Small intestine (tissue), 7 donors: ENCODE results near the gene TTC8. TPM values are rescaled to one million over a fixed set of nuclear protein-coding genes. Genes with fewer than 3 reads are reported as not detected.

Experiments
- DNase-seq, 2 donors: peaks; one replicate each; pipeline versions ENCODE4 v3.0.0 to v3.0.0-alpha.2; 2013
- FAIRE-seq: peaks from 2 replicates; lab custom pipeline; 2012; peaks lifted over from hg19 to GRCh38; lab: Jason Lieb, UNC
- H3K27ac ChIP-seq, 3 donors: one replicate each; pipeline ENCODE4 v1.5.1; 2013; ENCODE audit warnings: low read length in 2 of 3, mild to moderate bottlenecking in 2 of 3, control low read depth in 1 of 3, inconsistent platforms in 1 of 3, low read depth in 1 of 3, moderate library complexity in 1 of 3
- H3K27me3 ChIP-seq, 3 donors: one replicate each; pipeline ENCODE4 v1.6.1; 2013; ENCODE audit warnings: low read length in 3 of 3, inconsistent platforms in 1 of 3; ENCODE audit not compliant: control insufficient read depth in 3 of 3, insufficient read depth in 3 of 3
- H3K36me3 ChIP-seq, 3 donors: one replicate each; pipeline ENCODE4 v1.6.1; 2013; ENCODE audit warnings: low read length in 3 of 3, inconsistent platforms in 1 of 3, low read depth in 1 of 3, mild to moderate bottlenecking in 1 of 3, moderate library complexity in 1 of 3; ENCODE audit not compliant: control insufficient read depth in 3 of 3, insufficient read depth in 2 of 3
- H3K4me1 ChIP-seq, 3 donors: one replicate each; pipeline ENCODE4 v1.6.1; 2013; ENCODE audit warnings: low read length in 2 of 3, inconsistent platforms in 1 of 3, low read depth in 1 of 3, mild to moderate bottlenecking in 1 of 3, moderate library complexity in 1 of 3; ENCODE audit not compliant: control insufficient read depth in 3 of 3, insufficient read depth in 2 of 3
- H3K4me3 ChIP-seq, 3 donors: one replicate each; pipeline ENCODE4 v1.5.1; 2013; ENCODE audit warnings: low read length in 3 of 3, control low read depth in 1 of 3, inconsistent platforms in 1 of 3, low read depth in 1 of 3, mild to moderate bottlenecking in 1 of 3, moderate library complexity in 1 of 3
- H3K9me3 ChIP-seq, 2 donors: one replicate each; pipeline ENCODE4 v1.6.1; 2013; ENCODE audit warnings: low read depth in 1 of 2, low read length in 1 of 2; ENCODE audit not compliant: control insufficient read depth in 2 of 2, insufficient read depth in 1 of 2
- WGBS, 3 donors: extraction: QIAGEN DNeasy Blood & Tissue Kit; methylation state at CpG; one replicate each; pipeline ENCODE4 v1.1.7; 2013; 5-methylcytosine and 5-hydroxymethylcytosine counted together
- polyA plus RNA-seq, 4 donors: library from polyadenylated mRNA; stranded (reverse) in 3 of 4; unstranded in 1 of 4; fragments of 200-250 nt in 3 of 4; fragments of 120-200 nt in 1 of 4; gene quantifications; one replicate each; pipeline versions ENCODE4 v1.2.1 to v1.2.3, GENCODE V29; 2013
- donor health status: healthy with polysubstance abuse.
- donor health status: control.
- donor health status: control.
- donor health status: Bipolar disorder and iron deficiency.
- donor health status: healthy.

TTC8 gene
- polyA plus RNA-seq, 4 donors: 2.4 to 24.5 (median 6.3) TPM

GRCh38 chr14:88829188-88829587 is 4.7 kb downstream of the TTC8 start:
- WGBS, 3 donors: 58 to 78% (median 64%) methylated on average over 3 of the region's 3 CpGs
- Histone ChIP-seq H3K36me3 (peaks cover 0 to 6% (median 0%) of the 10 kb centered on the region in 3 donors), H3K27me3 (no peaks in the 10 kb centered on the region), H3K4me1 (peaks cover 0 to 3% (median 0%) of the 10 kb centered on the region in 3 donors), H3K9me3 (peaks cover 0 to 4% of the 10 kb centered on the region in 2 donors), H3K4me3 (no peak overlapping the region), H3K27ac (no peak overlapping the region)
- FAIRE-seq (no peak), DNase-seq (no peak)

GRCh38 chr14:88829685-88830302 is 5.3 kb downstream of the TTC8 start:
- H3K36me3 ChIP-seq: peaks cover 0 to 6% (median 0%) of the 10 kb centered on the region in 3 donors
- no peak overlapping the region for H3K4me3 ChIP-seq
- 85 to 91% (median 87%) methylated on average over 4 of the region's 4 CpGs for WGBS, 3 donors
- DNase-seq: no peak
- FAIRE-seq: no peak
- H3K27me3 ChIP-seq: no peaks in the 10 kb centered on the region
- H3K4me1 ChIP-seq: peaks cover 0 to 3% (median 0%) of the 10 kb centered on the region in 3 donors
- peaks cover 0 to 4% of the 10 kb centered on the region in 2 donors for H3K9me3 ChIP-seq
- no peak overlapping the region for H3K27ac ChIP-seq

GRCh38 chr14:88831284-88831683 is 6.8 kb downstream of the TTC8 start:
- no peaks in the 10 kb centered on the region for H3K27me3 ChIP-seq
- no peaks in the 10 kb centered on the region for H3K4me1 ChIP-seq
- H3K36me3 ChIP-seq: peaks cover 0 to 6% (median 0%) of the 10 kb centered on the region in 3 donors
- no peak for FAIRE-seq
- H3K4me3 ChIP-seq: no peak overlapping the region
- H3K9me3 ChIP-seq: peaks cover 0 to 4% of the 10 kb centered on the region in 2 donors
- DNase-seq: no peak
- no peak overlapping the region for H3K27ac ChIP-seq

GRCh38 chr14:88834883-88835431 is 10.5 kb downstream of the TTC8 start:
- DNase-seq (no peak), FAIRE-seq (no peak)
- no peak overlapping the region for H3K27ac ChIP-seq
- H3K4me1 ChIP-seq: no peaks in the 10 kb centered on the region
- peaks cover 0 to 6% (median 0%) of the 10 kb centered on the region in 3 donors for H3K36me3 ChIP-seq
- H3K9me3 ChIP-seq: peaks cover 0 to 4% of the 10 kb centered on the region in 2 donors
- no peaks in the 10 kb centered on the region for H3K27me3 ChIP-seq
- H3K4me3 ChIP-seq: no peak overlapping the region

GRCh38 chr14:88835661-88836060 is 11.2 kb downstream of the TTC8 start:
- DNase-seq (no peak), FAIRE-seq (no peak)
- H3K9me3 ChIP-seq: peaks cover 0 to 4% of the 10 kb centered on the region in 2 donors
- H3K27me3 ChIP-seq: no peaks in the 10 kb centered on the region
- no peak overlapping the region for H3K27ac ChIP-seq
- peaks cover 0 to 6% (median 0%) of the 10 kb centered on the region in 3 donors for H3K36me3 ChIP-seq
- no peaks in the 10 kb centered on the region for H3K4me1 ChIP-seq
- no peak overlapping the region for H3K4me3 ChIP-seq

GRCh38 chr14:88837495-88837894 is 13.0 kb downstream of the TTC8 start:
- Histone ChIP-seq H3K9me3 (no peaks in the 10 kb centered on the region), H3K27ac (no peak overlapping the region), H3K36me3 (peaks cover 0 to 4% (median 0%) of the 10 kb centered on the region in 3 donors), H3K4me1 (no peaks in the 10 kb centered on the region), H3K4me3 (no peak overlapping the region), H3K27me3 (no peaks in the 10 kb centered on the region)
- 92 to 96% (median 95%) methylated on average over 1 of the region's 1 CpG for WGBS, 3 donors
- DNase-seq (no peak), FAIRE-seq (no peak)

GRCh38 chr14:88838015-88838414 is 13.6 kb downstream of the TTC8 start:
- no peak overlapping the region for H3K4me3 ChIP-seq
- no peak overlapping the region for H3K27ac ChIP-seq
- H3K36me3 ChIP-seq: peaks cover 0 to 4% (median 0%) of the 10 kb centered on the region in 3 donors
- no peaks in the 10 kb centered on the region for H3K9me3 ChIP-seq
- WGBS, 3 donors: 79 to 89% (median 87%) methylated on average over 3 of the region's 3 CpGs
- DNase-seq: no peak
- no peak for FAIRE-seq
- no peaks in the 10 kb centered on the region for H3K27me3 ChIP-seq
- no peaks in the 10 kb centered on the region for H3K4me1 ChIP-seq

GRCh38 chr14:88840926-88841325 is 16.5 kb downstream of the TTC8 start:
- peaks cover 0 to 8% (median 1%) of the 10 kb centered on the region in 3 donors for H3K36me3 ChIP-seq
- H3K27ac ChIP-seq: no peak overlapping the region
- DNase-seq (no peak), FAIRE-seq (no peak)
- no peaks in the 10 kb centered on the region for H3K9me3 ChIP-seq
- H3K4me1 ChIP-seq: no peaks in the 10 kb centered on the region
- 94 to 96% (median 96%) methylated on average over 5 of the region's 5 CpGs for WGBS, 3 donors
- H3K4me3 ChIP-seq: no peak overlapping the region
- no peaks in the 10 kb centered on the region for H3K27me3 ChIP-seq
